H1 (cell line): ENCODE data around the gene IRF8. TPM values are rescaled to one million over a fixed set of nuclear protein-coding genes. Genes with fewer than 3 reads are reported as not detected.

ENCODE experiments used
- CTCF ChIA-PET: fragments of 300-600 bp; sonication (Branson Sonifier 250); formaldehyde crosslinking; loops from one replicate; lab custom pipeline; 2021; ENCODE audit not compliant: partially characterized antibody; lab: Charles Lee
- POLR2A ChIA-PET: fragments of 300-600 bp; sonication (Branson Sonifier 250); formaldehyde crosslinking; loops from one replicate; lab custom pipeline; 2021; ENCODE audit warnings: inconsistent platforms; ENCODE audit not compliant: partially characterized antibody; lab: Charles Lee
- DNase-seq, 2 experiments: peaks; one replicate each; pipeline versions ENCODE4 v3.0.0 to v3.0.0-alpha.2; 2010 to 2022; ENCODE audit warnings: low spot score in 2 of 2, low read depth in 1 of 2, mixed read lengths in 1 of 2
- FAIRE-seq: peaks from 2 replicates; lab custom pipeline; 2011; peaks lifted over from hg19 to GRCh38; lab: Jason Lieb, UNC
- H2AFZ ChIP-seq: 2 replicates; pipeline ENCODE4 v1.8.1; 2012; ENCODE audit warnings: low read length, inconsistent platforms
- H2AK5ac ChIP-seq: 2 replicates; pipeline ENCODE4 v1.6.1; 2013; ENCODE audit warnings: low read depth, low read length
- H2BK120ac ChIP-seq: replicated peaks from 2 replicates; pipeline ENCODE3; 2013; ENCODE audit warnings: low read depth, low read length, inconsistent platforms
- H2BK12ac ChIP-seq: 2 replicates; pipeline ENCODE4 v1.6.1; 2013; ENCODE audit warnings: low read depth, low read length
- H2BK15ac ChIP-seq: 2 replicates; pipeline ENCODE4 v1.6.1; 2013; ENCODE audit warnings: low read length
- H2BK20ac ChIP-seq: 2 replicates; pipeline ENCODE4 v1.6.1; 2013; ENCODE audit warnings: low read length
- H2BK5ac ChIP-seq: 2 replicates; pipeline ENCODE4 v1.6.1; 2013; ENCODE audit warnings: low read depth, low read length
- H3K14ac ChIP-seq: 2 replicates; pipeline ENCODE4 v1.6.1; 2013; ENCODE audit warnings: inconsistent platforms; ENCODE audit not compliant: insufficient read length
- H3K18ac ChIP-seq: 2 replicates; pipeline ENCODE4 v1.6.1; 2013; ENCODE audit warnings: low read length; ENCODE audit errors: extremely low read depth
- H3K23ac ChIP-seq: 2 replicates; pipeline ENCODE4 v1.6.1; 2013; ENCODE audit warnings: inconsistent platforms; ENCODE audit not compliant: insufficient read length
- H3K23me2 ChIP-seq: 2 replicates; pipeline ENCODE4 v1.6.1; 2013; ENCODE audit warnings: low read depth, low read length
- H3K27ac ChIP-seq: 2 replicates; pipeline ENCODE4 v1.6.1; 2011; ENCODE audit warnings: low read depth, low read length, inconsistent platforms
- H3K27me3 ChIP-seq, 4 experiments: replicated peaks in 1 of 4; 1 replicate in 1 of 4; 2 replicates in 3 of 4; pipeline versions ENCODE4 v1.6.1 to v1.8.1; 2011 to 2013; ENCODE audit warnings: low read length in 3 of 4, mild to moderate bottlenecking in 3 of 4, inconsistent platforms in 2 of 4, mixed read lengths in 2 of 4, moderate library complexity in 1 of 4; ENCODE audit not compliant: control insufficient read depth in 3 of 4, insufficient read depth in 3 of 4; ENCODE audit errors: extremely low read depth in 1 of 4
- H3K36me3 ChIP-seq, 4 experiments: 2 replicates each; pipeline versions ENCODE4 v1.6.1 to v1.8.1; 2011 to 2013; ENCODE audit warnings: mild to moderate bottlenecking in 4 of 4, low read length in 3 of 4, moderate library complexity in 2 of 4, control low read depth in 1 of 4, inconsistent platforms in 1 of 4; ENCODE audit not compliant: insufficient read depth in 4 of 4, control insufficient read depth in 2 of 4
- H3K4ac ChIP-seq: replicated peaks from 2 replicates; pipeline ENCODE3; 2013; ENCODE audit warnings: low read length, low read depth, mixed read lengths, inconsistent platforms; ENCODE audit not compliant: insufficient read length
- H3K4me1 ChIP-seq, 4 experiments: replicated peaks in 1 of 4; 1 replicate in 1 of 4; 2 replicates in 3 of 4; pipeline versions ENCODE4 v1.6.1 to v1.8.1; 2011 to 2013; ENCODE audit warnings: low read length in 3 of 4, inconsistent platforms in 2 of 4, mixed read lengths in 1 of 4; ENCODE audit not compliant: insufficient read depth in 4 of 4, control insufficient read depth in 3 of 4
- H3K4me2 ChIP-seq, 2 experiments: 2 replicates each; pipeline versions ENCODE4 v1.6.1 to v1.8.1; 2011 to 2013; ENCODE audit warnings: low read depth in 2 of 2, low read length in 2 of 2, control low read depth in 1 of 2, inconsistent platforms in 1 of 2, mild to moderate bottlenecking in 1 of 2; ENCODE audit not compliant: insufficient read depth in 1 of 2
- H3K4me3 ChIP-seq, 4 experiments: fragments of 200-600, 300-600 bp in 1 of 4; sonication (generic), shearing (Covaris generic), sonication (Bioruptor Twin) in 1 of 4; 2 replicates each; pipeline versions ENCODE4 v1.5.1 to v1.8.1; 2011 to 2016; ENCODE audit warnings: low read length in 4 of 4, low read depth in 3 of 4, control low read depth in 2 of 4, inconsistent platforms in 2 of 4, mild to moderate bottlenecking in 2 of 4, mixed read lengths in 1 of 4, moderate library complexity in 1 of 4; ENCODE audit not compliant: insufficient read depth in 2 of 4; ENCODE audit errors: extremely low read depth in 1 of 4
- H3K56ac ChIP-seq: replicated peaks from 2 replicates; pipeline ENCODE3; 2013; ENCODE audit warnings: low read depth, mild to moderate bottlenecking, mixed read lengths, low read length, inconsistent platforms; ENCODE audit not compliant: insufficient read length
- H3K79me1 ChIP-seq: 2 replicates; pipeline ENCODE4 v1.6.1; 2013; ENCODE audit warnings: low read depth, low read length, control low read depth
- H3K79me2 ChIP-seq, 2 experiments: 2 replicates each; pipeline versions ENCODE4 v1.6.1 to v1.8.1; 2012 to 2013; ENCODE audit warnings: low read length in 2 of 2, mild to moderate bottlenecking in 2 of 2, inconsistent platforms in 1 of 2; ENCODE audit not compliant: insufficient read depth in 2 of 2, control insufficient read depth in 1 of 2
- H3K9ac ChIP-seq, 4 experiments: replicated peaks in 1 of 4; 1 replicate in 1 of 4; 2 replicates in 3 of 4; pipeline versions ENCODE4 v1.6.1 to v1.8.1; 2011 to 2013; ENCODE audit warnings: low read depth in 3 of 4, low read length in 3 of 4, control low read depth in 2 of 4, mild to moderate bottlenecking in 2 of 4, moderate library complexity in 2 of 4, inconsistent platforms in 1 of 4; ENCODE audit errors: extremely low read depth in 1 of 4
- H3K9me3 ChIP-seq, 2 experiments: 2 replicates each; pipeline versions ENCODE4 v1.6.1 to v1.8.1; 2012 to 2013; ENCODE audit warnings: mild to moderate bottlenecking in 2 of 2, moderate library complexity in 2 of 2, control low read depth in 1 of 2, inconsistent platforms in 1 of 2, low read depth in 1 of 2, low read length in 1 of 2, mixed read lengths in 1 of 2; ENCODE audit not compliant: insufficient read depth in 2 of 2
- H4K20me1 ChIP-seq, 2 experiments: replicated peaks in 1 of 2; 2 replicates each; pipeline versions ENCODE3 to v1.8.1; 2011 to 2013; ENCODE audit warnings: inconsistent platforms in 2 of 2, low read length in 2 of 2, mild to moderate bottlenecking in 1 of 2; ENCODE audit not compliant: insufficient read depth in 2 of 2, control insufficient read depth in 1 of 2
- H4K5ac ChIP-seq: 2 replicates; pipeline ENCODE4 v1.6.1; 2013; ENCODE audit warnings: low read length, low read depth, mixed read lengths, inconsistent platforms; ENCODE audit not compliant: insufficient read length
- H4K8ac ChIP-seq: 2 replicates; pipeline ENCODE4 v1.8.0; 2013; ENCODE audit warnings: mild to moderate bottlenecking, moderate library complexity, low read length, inconsistent platforms; ENCODE audit not compliant: insufficient read depth; ENCODE audit errors: extremely low read depth
- H4K91ac ChIP-seq: replicated peaks from 2 replicates; pipeline ENCODE3; 2013; ENCODE audit warnings: low read length, mixed read lengths, inconsistent platforms; ENCODE audit not compliant: insufficient read length
- BRCA1 ChIP-seq: IDR thresholded peaks from 2 replicates; pipeline ENCODE4 v1.6.1; 2012; ENCODE audit warnings: low read depth, low read length, improper control_type of control experiment
- HDAC6 ChIP-seq: IDR thresholded peaks from one replicate; pipeline ENCODE4 v1.7.1; 2012; ENCODE audit warnings: low read depth, mild to moderate bottlenecking, inconsistent platforms, low read length, moderate library complexity
- KDM4A ChIP-seq: IDR thresholded peaks from one replicate; pipeline ENCODE4 v1.7.1; 2012; ENCODE audit warnings: low read depth, mild to moderate bottlenecking, moderate library complexity, low read length, inconsistent platforms; ENCODE audit not compliant: severe bottlenecking
- POLR2AphosphoS5 ChIP-seq: IDR thresholded peaks from 2 replicates; pipeline ENCODE4 v1.6.1; 2011; ENCODE audit warnings: low read depth, low read length
- SIN3A ChIP-seq, 2 experiments: IDR thresholded peaks in 1 of 2; conservative IDR thresholded peaks in 1 of 2; 2 replicates each; pipeline ENCODE4 v1.6.1; 2011 to 2012; ENCODE audit warnings: low read length in 2 of 2, improper control_type of control experiment in 1 of 2, low read depth in 1 of 2, mild to moderate bottlenecking in 1 of 2
- SP2 ChIP-seq: IDR thresholded peaks from 2 replicates; pipeline ENCODE4 v1.6.1; 2012; ENCODE audit warnings: mild to moderate bottlenecking, low read length, inconsistent platforms
- SUZ12 ChIP-seq: fragments of 200-600 bp; sonication (generic); IDR thresholded peaks from 2 replicates; pipeline ENCODE4 v1.6.1; 2012; ENCODE audit warnings: mild to moderate bottlenecking, inconsistent platforms, low read length, moderate library complexity, mixed read lengths
- TBP ChIP-seq: IDR thresholded peaks from 2 replicates; pipeline ENCODE4 v1.6.1; 2011; ENCODE audit warnings: low read depth, low read length, improper control_type of control experiment
- WGBS, 2 experiments: shearing (Covaris generic) in 1 of 2; methylation state at CpG; one replicate each; pipeline versions ENCODE4 v1.1.6 to v1.1.7; 2013 to 2015; ENCODE audit warnings: low lambda C conversion rate in 2 of 2, mixed read lengths in 2 of 2, inconsistent platforms in 1 of 2, low coverage in 1 of 2, missing lambda C conversion rate in 1 of 2; ENCODE audit not compliant: insufficient replicate concordance in 2 of 2, insufficient coverage in 1 of 2, insufficient read length in 1 of 2; ENCODE audit errors: extremely low coverage in 1 of 2, missing lambda C conversion rate in 1 of 2; 5-methylcytosine and 5-hydroxymethylcytosine counted together
- polyA plus RNA-seq, 7 experiments: library from polyadenylated mRNA; depleted of rRNA in 3 of 7; stranded (reverse) in 5 of 7; unstranded in 2 of 7; fragments of >200 nt in 5 of 7; fragments of 200-250 nt in 2 of 7; gene quantifications; 1 replicate in 5 of 7; 2 replicates in 1 of 7; 4 replicates in 1 of 7; pipeline versions ENCODE4 v1.2.1 to v1.2.3, GENCODE V29; 2011 to 2013; ENCODE audit warnings: missing spikeins in 2 of 7, mixed read lengths in 2 of 7
- total RNA-seq: library from RNA; stranded (reverse); fragmentation: NEBNext Ultra II Directional; extraction: Animal tissue kit (Norgen Biotek cat#: 25700); gene quantifications from 2 replicates; pipeline ENCODE4 v1.2.1, GENCODE V29; 2021
- TF ChIP-seq, protein P1 (sequence below), 3 experiments: IDR thresholded peaks; 1 replicate in 2 of 3; 2 replicates in 1 of 3; pipeline versions ENCODE4 v1.5.1 to v1.6.1; 2011; ENCODE audit warnings: low read length in 3 of 3, mild to moderate bottlenecking in 3 of 3, inconsistent platforms in 2 of 3, low read depth in 1 of 3, moderate library complexity in 1 of 3; ENCODE audit not compliant: insufficient read depth in 1 of 3; ENCODE audit errors: control extremely low read depth in 1 of 3

IRF8 gene
- total and polyA plus RNA-seq, 2 of the 8 experiments (the other 6 are each of a cell fraction or from before 2014, with no cell fraction given) = 0.35 to 2.0 TPM

DNA sequence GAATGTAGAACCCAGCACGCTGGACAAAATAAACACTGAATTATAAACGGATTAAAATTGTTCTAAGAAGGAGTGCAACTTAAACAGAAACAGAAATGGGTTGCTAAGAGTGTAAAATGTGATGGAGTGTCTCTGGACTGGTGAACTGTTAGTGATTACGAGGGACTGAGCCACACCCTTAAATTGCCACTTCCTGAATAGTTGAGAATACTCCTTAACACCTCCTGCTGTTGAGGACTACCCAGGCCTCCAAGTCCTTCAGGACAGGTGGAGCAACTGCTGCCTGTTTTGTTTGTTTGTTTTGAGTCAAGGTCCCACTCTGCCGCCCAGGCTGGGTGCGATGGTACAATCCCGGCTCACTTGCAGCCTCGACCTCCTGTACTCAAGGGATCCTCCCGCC is 25.8 kb upstream of the IRF8 start:
- no peak overlapping the region for H4K5ac ChIP-seq
- no peak overlapping the region for H3K4ac ChIP-seq
- no peaks in the 10 kb centered on the region; a peak in 1 of 7 replicates for H3K27me3 ChIP-seq
- H3K27ac ChIP-seq = no peak overlapping the region
- no peaks in the 10 kb centered on the region for H3K23me2 ChIP-seq
- no peak overlapping the region for H2AK5ac ChIP-seq
- H2AFZ ChIP-seq = no peak overlapping the region
- peaks cover 0 to 4% of the 10 kb centered on the region in 2 experiments; a peak in 1 of 4 replicates for H3K9me3 ChIP-seq
- H3K9ac ChIP-seq = no peak overlapping the region
- H3K23ac ChIP-seq = no peak overlapping the region
- H2BK120ac ChIP-seq = no peak overlapping the region
- H3K18ac ChIP-seq = no peak overlapping the region
- no peak overlapping the region for H2BK5ac ChIP-seq
- H3K36me3 ChIP-seq = no peaks in the 10 kb centered on the region
- no peak overlapping the region for H4K91ac ChIP-seq
- FAIRE-seq = no peak
- H2BK15ac ChIP-seq = no peak overlapping the region
- no peak overlapping the region for H3K4me3 ChIP-seq
- ChIA-PET CTCF (no interaction called here), POLR2A (no interaction called here)
- no peaks in the 10 kb centered on the region for H3K79me1 ChIP-seq
- no peak overlapping the region for H3K14ac ChIP-seq
- H3K4me1 ChIP-seq = peaks cover 0 to 5% (median 2%) of the 10 kb centered on the region in 4 experiments; a peak in 4 of 7 replicates
- H2BK20ac ChIP-seq = no peak overlapping the region
- WGBS, 2 experiments = 88% methylated on average over 8 of the region's 8 CpGs; no CpG with 5 or more reads in 1 of the 2 experiments
- H4K8ac ChIP-seq = no peak overlapping the region
- H3K4me2 ChIP-seq = no peak overlapping the region
- H3K56ac ChIP-seq = no peak overlapping the region
- no peak overlapping the region for H2BK12ac ChIP-seq
- DNase-seq = no peak
- no peak for TF ChIP-seq SUZ12
- TF ChIP-seq, protein P1, sequence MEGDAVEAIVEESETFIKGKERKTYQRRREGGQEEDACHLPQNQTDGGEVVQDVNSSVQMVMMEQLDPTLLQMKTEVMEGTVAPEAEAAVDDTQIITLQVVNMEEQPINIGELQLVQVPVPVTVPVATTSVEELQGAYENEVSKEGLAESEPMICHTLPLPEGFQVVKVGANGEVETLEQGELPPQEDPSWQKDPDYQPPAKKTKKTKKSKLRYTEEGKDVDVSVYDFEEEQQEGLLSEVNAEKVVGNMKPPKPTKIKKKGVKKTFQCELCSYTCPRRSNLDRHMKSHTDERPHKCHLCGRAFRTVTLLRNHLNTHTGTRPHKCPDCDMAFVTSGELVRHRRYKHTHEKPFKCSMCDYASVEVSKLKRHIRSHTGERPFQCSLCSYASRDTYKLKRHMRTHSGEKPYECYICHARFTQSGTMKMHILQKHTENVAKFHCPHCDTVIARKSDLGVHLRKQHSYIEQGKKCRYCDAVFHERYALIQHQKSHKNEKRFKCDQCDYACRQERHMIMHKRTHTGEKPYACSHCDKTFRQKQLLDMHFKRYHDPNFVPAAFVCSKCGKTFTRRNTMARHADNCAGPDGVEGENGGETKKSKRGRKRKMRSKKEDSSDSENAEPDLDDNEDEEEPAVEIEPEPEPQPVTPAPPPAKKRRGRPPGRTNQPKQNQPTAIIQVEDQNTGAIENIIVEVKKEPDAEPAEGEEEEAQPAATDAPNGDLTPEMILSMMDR (IDR thresholded peaks at IDR 0.05; ENCODE audit: control extremely low read depth in 1 of 3, insufficient read depth in 1 of 3, low read depth in 1 of 3, low read length in 3 of 3) = no peak
- TF ChIP-seq SIN3A (conservative IDR thresholded peaks at IDR 0.05 in 1 of 2, IDR thresholded peaks at IDR 0.05 in 1 of 2; ENCODE audit: low read depth in 1 of 2, low read length in 2 of 2) = no peak
- TF ChIP-seq HDAC6 = no peak
- no peak for TF ChIP-seq KDM4A
- no peak for TF ChIP-seq BRCA1
- TF ChIP-seq SP2 = no peak
- TF ChIP-seq POLR2AphosphoS5 = no peak
- TF ChIP-seq TBP = no peak
- no peaks in the 10 kb centered on the region for H3K79me2 ChIP-seq
- H4K20me1 ChIP-seq = no peaks in the 10 kb centered on the region
